MM.1S (cell line): ENCODE measurements around the gene SPAG17.

Source experiments
- DNase-seq: peaks from one replicate; pipeline ENCODE4 v3.0.0-alpha.2; 2015
- H2AFZ ChIP-seq: fragments of 300-600 bp; sonication (generic); 2 replicates; pipeline ENCODE4 v1.6.0; 2016; ENCODE audit warnings: antibody characterized with exemption, low read length
- H3F3A ChIP-seq: fragments of 300-600 bp; sonication (generic); 2 replicates; pipeline ENCODE4 v1.6.1; 2016; ENCODE audit warnings: mild to moderate bottlenecking, antibody characterized with exemption, low read length, moderate library complexity, mixed read lengths; ENCODE audit not compliant: insufficient read depth
- H3K27ac ChIP-seq: fragments of 300-600 bp; sonication (generic); 2 replicates; pipeline ENCODE4 v1.5.1; 2016; ENCODE audit warnings: mild to moderate bottlenecking, low read length
- H3K27me3 ChIP-seq: fragments of 300-600 bp; sonication (generic); replicated peaks from 2 replicates; pipeline ENCODE4 v1.6.0; 2016; ENCODE audit warnings: low read length; ENCODE audit not compliant: insufficient read depth
- H3K36me3 ChIP-seq: fragments of 300-600 bp; sonication (generic); replicated peaks from 2 replicates; pipeline ENCODE4 v1.6.1; 2016; ENCODE audit warnings: mild to moderate bottlenecking, low read length, mixed read lengths; ENCODE audit not compliant: insufficient read depth
- H3K4me1 ChIP-seq: fragments of 300-600 bp; sonication (generic); 2 replicates; pipeline ENCODE4 v1.6.1; 2016; ENCODE audit warnings: low read length, mixed read lengths
- H3K4me2 ChIP-seq: fragments of 300-600 bp; sonication (generic); 2 replicates; pipeline ENCODE4 v1.6.0; 2016; ENCODE audit warnings: low read depth, low read length
- H3K4me3 ChIP-seq: fragments of 300-600 bp; sonication (generic); 2 replicates; pipeline ENCODE4 v1.5.1; 2016; ENCODE audit warnings: low read length, mixed read lengths
- H3K79me2 ChIP-seq: fragments of 300-600 bp; sonication (generic); 2 replicates; pipeline ENCODE4 v1.6.1; 2016; ENCODE audit warnings: mixed run types, low read length, mixed read lengths
- H3K9ac ChIP-seq: fragments of 300-600 bp; sonication (generic); 2 replicates; pipeline ENCODE4 v1.6.1; 2016; ENCODE audit warnings: low read length, mixed read lengths
- H3K9me2 ChIP-seq: fragments of 300-600 bp; sonication (generic); replicated peaks from 2 replicates; pipeline ENCODE4 v1.6.1; 2016; ENCODE audit warnings: mild to moderate bottlenecking, low read length, mixed read lengths; ENCODE audit not compliant: insufficient read depth
- H3K9me3 ChIP-seq: fragments of 300-600 bp; sonication (generic); replicated peaks from 2 replicates; pipeline ENCODE4 v1.6.1; 2016; ENCODE audit warnings: mild to moderate bottlenecking, low read length, mixed read lengths; ENCODE audit not compliant: insufficient read depth
- H4K20me1 ChIP-seq: fragments of 300-600 bp; sonication (generic); 2 replicates; pipeline ENCODE4 v1.6.1; 2016; ENCODE audit warnings: mild to moderate bottlenecking, low read length, moderate library complexity, mixed read lengths; ENCODE audit not compliant: insufficient read depth
- CTCF ChIP-seq: fragments of 300-600 bp; sonication (generic); IDR thresholded peaks from 2 replicates; pipeline ENCODE4 v1.5.1; 2016; ENCODE audit warnings: antibody characterized with exemption, low read length, mixed read lengths
- EZH2 ChIP-seq: fragments of 300-600 bp; sonication (generic); optimal IDR thresholded peaks from 2 replicates; pipeline ENCODE3; 2017; ENCODE audit warnings: low read depth, mild to moderate bottlenecking, antibody characterized with exemption, low read length, mixed read lengths
- EZH2phosphoT487 ChIP-seq: fragments of 300-600 bp; sonication (generic); IDR thresholded peaks from 2 replicates; pipeline ENCODE4 v1.6.1; 2018; ENCODE audit warnings: antibody characterized with exemption, low read length

The SPAG17 gene

GRCh38 chr1:118155106-118155505 lies 29.9 kb downstream of the SPAG17 start:
- no peaks in the 10 kb centered on the region for H4K20me1 ChIP-seq
- H3K9ac ChIP-seq = no peak overlapping the region
- no peaks in the 10 kb centered on the region for H3K9me2 ChIP-seq
- H3K27me3 ChIP-seq = no peaks in the 10 kb centered on the region
- H3K36me3 ChIP-seq = no peaks in the 10 kb centered on the region
- no peak overlapping the region for H3K27ac ChIP-seq
- TF ChIP-seq EZH2 = no peak
- no peak for TF ChIP-seq CTCF
- no peak for TF ChIP-seq EZH2phosphoT487
- DNase-seq = no peak
- H3K4me3 ChIP-seq = no peak overlapping the region
- no peaks in the 10 kb centered on the region for H3F3A ChIP-seq
- no peak overlapping the region for H3K4me2 ChIP-seq
- H3K79me2 ChIP-seq = no peaks in the 10 kb centered on the region
- H2AFZ ChIP-seq = no peak overlapping the region
- no peaks in the 10 kb centered on the region for H3K9me3 ChIP-seq
- H3K4me1 ChIP-seq = no peaks in the 10 kb centered on the region

GRCh38 chr1:118154220-118154619 lies 30.8 kb downstream of the SPAG17 start:
- Histone ChIP-seq H3K36me3 (no peaks in the 10 kb centered on the region), H3K27ac (no peak overlapping the region), H3K4me3 (no peak overlapping the region), H3K4me2 (no peak overlapping the region), H3K4me1 (no peaks in the 10 kb centered on the region), H3K9me2 (no peaks in the 10 kb centered on the region), H2AFZ (no peak overlapping the region), H3F3A (no peaks in the 10 kb centered on the region), H3K9me3 (no peaks in the 10 kb centered on the region), H3K27me3 (no peaks in the 10 kb centered on the region), H4K20me1 (no peaks in the 10 kb centered on the region), H3K79me2 (no peaks in the 10 kb centered on the region), H3K9ac (no peak overlapping the region)
- peak; percentile 21 for DNase-seq
- TF ChIP-seq CTCF (peak; percentile 20), EZH2 (no peak)

- DNase-seq = peak; percentile 29
- Histone ChIP-seq H3K4me2 (no peak overlapping the region), H3F3A (no peaks in the 10 kb centered on the region), H3K4me1 (no peaks in the 10 kb centered on the region), H3K9me2 (no peaks in the 10 kb centered on the region), H3K9ac (no peak overlapping the region), H3K79me2 (no peaks in the 10 kb centered on the region), H3K27me3 (no peaks in the 10 kb centered on the region), H4K20me1 (no peaks in the 10 kb centered on the region), H3K9me3 (no peaks in the 10 kb centered on the region), H3K36me3 (no peaks in the 10 kb centered on the region), H2AFZ (no peak overlapping the region), H3K4me3 (no peak overlapping the region), H3K27ac (no peak overlapping the region)
- TF ChIP-seq EZH2 (no peak), CTCF (peak; percentile 63), EZH2phosphoT487 (no peak)
Observed at GRCh38 chr1:118151312-118151937, 33.6 kb downstream of the SPAG17 start.
